ENCODE data around the gene OCA2.

DNA sequence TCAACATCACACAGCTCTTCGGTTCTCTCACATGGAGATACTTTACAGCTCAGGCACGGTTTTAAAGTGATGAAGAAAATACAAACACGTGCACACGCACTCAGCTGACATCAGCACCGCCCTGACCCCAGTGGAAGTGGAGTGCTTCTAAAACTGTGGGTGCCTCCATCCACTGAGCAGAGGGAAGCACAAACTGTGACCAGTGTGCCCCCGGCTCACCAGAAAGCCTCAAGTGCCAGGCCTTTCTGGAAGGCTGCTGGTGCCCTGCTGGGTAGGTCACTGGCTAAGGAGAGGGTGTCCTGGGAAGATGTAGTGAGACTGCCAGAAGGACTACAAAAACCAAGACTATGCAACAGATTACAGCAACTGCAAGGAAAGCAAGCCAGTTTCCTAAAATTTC lies 78.5 kb downstream of the OCA2 start:
- TF ChIP-seq, protein P1, sequence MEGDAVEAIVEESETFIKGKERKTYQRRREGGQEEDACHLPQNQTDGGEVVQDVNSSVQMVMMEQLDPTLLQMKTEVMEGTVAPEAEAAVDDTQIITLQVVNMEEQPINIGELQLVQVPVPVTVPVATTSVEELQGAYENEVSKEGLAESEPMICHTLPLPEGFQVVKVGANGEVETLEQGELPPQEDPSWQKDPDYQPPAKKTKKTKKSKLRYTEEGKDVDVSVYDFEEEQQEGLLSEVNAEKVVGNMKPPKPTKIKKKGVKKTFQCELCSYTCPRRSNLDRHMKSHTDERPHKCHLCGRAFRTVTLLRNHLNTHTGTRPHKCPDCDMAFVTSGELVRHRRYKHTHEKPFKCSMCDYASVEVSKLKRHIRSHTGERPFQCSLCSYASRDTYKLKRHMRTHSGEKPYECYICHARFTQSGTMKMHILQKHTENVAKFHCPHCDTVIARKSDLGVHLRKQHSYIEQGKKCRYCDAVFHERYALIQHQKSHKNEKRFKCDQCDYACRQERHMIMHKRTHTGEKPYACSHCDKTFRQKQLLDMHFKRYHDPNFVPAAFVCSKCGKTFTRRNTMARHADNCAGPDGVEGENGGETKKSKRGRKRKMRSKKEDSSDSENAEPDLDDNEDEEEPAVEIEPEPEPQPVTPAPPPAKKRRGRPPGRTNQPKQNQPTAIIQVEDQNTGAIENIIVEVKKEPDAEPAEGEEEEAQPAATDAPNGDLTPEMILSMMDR (IDR thresholded peaks at IDR 0.05; ENCODE audit: insufficient read depth, low read length), result no peak
- TF ChIP-seq POLR2AphosphoS5 (IDR thresholded peaks at IDR 0.05; ENCODE audit: low read depth) (no peak), REST (IDR thresholded peaks at IDR 0.05; ENCODE audit: insufficient replicate concordance, low read depth) (no peak), GABPA (IDR thresholded peaks at IDR 0.05; ENCODE audit: low read depth) (no peak)

Measured in HL-60 (cell line).